WTC11 (cell line): Measurements from ENCODE around the gene GMPR2. TPM values are rescaled to one million over a fixed set of nuclear protein-coding genes. Genes with fewer than 3 reads are reported as not detected.

Source experiments
- CREB1 ChIP-seq: sonication (generic); formaldehyde crosslinking; IDR thresholded peaks from 2 replicates; pipeline ENCODE4 v1.8.0; 2023; ENCODE audit warnings: mild to moderate bottlenecking, missing genetic modification reagents
- CREM ChIP-seq: sonication (generic); formaldehyde crosslinking; IDR thresholded peaks from 2 replicates; pipeline ENCODE4 v1.8.1; 2022; ENCODE audit warnings: mild to moderate bottlenecking, missing genetic modification reagents, moderate library complexity
- ELF4 ChIP-seq: sonication (generic); formaldehyde crosslinking; IDR thresholded peaks from 2 replicates; pipeline ENCODE4 v1.8.1; 2022; ENCODE audit warnings: low read depth, mild to moderate bottlenecking, moderate library complexity, missing genetic modification reagents
- ESRRA ChIP-seq: sonication (generic); formaldehyde crosslinking; IDR thresholded peaks from 2 replicates; pipeline ENCODE4 v1.8.1; 2022; ENCODE audit warnings: mild to moderate bottlenecking, missing genetic modification reagents, borderline replicate concordance
- HMGA2 ChIP-seq: fragments of 250-450 bp; sonication (Bioruptor Pico); IDR thresholded peaks from 2 replicates; pipeline ENCODE4 v1.4.0; 2021; ENCODE audit warnings: mild to moderate bottlenecking, moderate library complexity
- JUN ChIP-seq: sonication (generic); formaldehyde crosslinking; IDR thresholded peaks from 2 replicates; pipeline ENCODE4 v1.8.0; 2023; ENCODE audit warnings: mild to moderate bottlenecking, missing genetic modification reagents
- MXD4 ChIP-seq: fragments of 250-450 bp; sonication (Bioruptor Pico); IDR thresholded peaks from 2 replicates; pipeline ENCODE4 v1.8.0; 2021; ENCODE audit warnings: mild to moderate bottlenecking, moderate library complexity, borderline replicate concordance
- NFATC4 ChIP-seq: fragments of 250-450 bp; sonication (Bioruptor Pico); IDR thresholded peaks from 2 replicates; pipeline ENCODE4 v1.9.0; 2021; ENCODE audit warnings: mild to moderate bottlenecking
- NFE2L1 ChIP-seq: sonication (generic); formaldehyde crosslinking; IDR thresholded peaks from 2 replicates; pipeline ENCODE4 v1.8.1; 2023; ENCODE audit warnings: missing genetic modification reagents
- NFYB ChIP-seq: sonication (generic); formaldehyde crosslinking; conservative IDR thresholded peaks from 2 replicates; pipeline ENCODE4 v1.8.0; 2022; ENCODE audit warnings: low read depth, missing genetic modification reagents
- NR3C1 ChIP-seq: sonication (generic); formaldehyde crosslinking; conservative IDR thresholded peaks from 2 replicates; pipeline ENCODE4 v1.8.1; 2023; ENCODE audit warnings: low read depth, mild to moderate bottlenecking, missing genetic modification reagents
- SMAD4 ChIP-seq: sonication (generic); formaldehyde crosslinking; IDR thresholded peaks from 2 replicates; pipeline ENCODE4 v1.8.0; 2022; ENCODE audit warnings: mild to moderate bottlenecking, missing genetic modification reagents
- SP1 ChIP-seq: sonication (generic); formaldehyde crosslinking; conservative IDR thresholded peaks from 2 replicates; pipeline ENCODE4 v1.8.1; 2022; ENCODE audit warnings: missing genetic modification reagents
- TP53 ChIP-seq: sonication (generic); formaldehyde crosslinking; IDR thresholded peaks from 2 replicates; pipeline ENCODE4 v1.8.1; 2023; ENCODE audit warnings: mild to moderate bottlenecking, missing genetic modification reagents
- ZNF121 ChIP-seq: sonication (generic); formaldehyde crosslinking; IDR thresholded peaks from 2 replicates; pipeline ENCODE4 v1.8.0; 2023; ENCODE audit warnings: missing genetic modification reagents
- ZNF138 ChIP-seq: sonication (generic); formaldehyde crosslinking; conservative IDR thresholded peaks from 2 replicates; pipeline ENCODE4 v1.8.1; 2022; ENCODE audit warnings: mild to moderate bottlenecking, moderate library complexity, missing genetic modification reagents
- ZNF263 ChIP-seq: sonication (generic); formaldehyde crosslinking; IDR thresholded peaks from 2 replicates; pipeline ENCODE4 v1.8.1; 2022; ENCODE audit warnings: low read depth, mild to moderate bottlenecking, moderate library complexity, missing genetic modification reagents
- ZNF317 ChIP-seq: sonication (generic); formaldehyde crosslinking; IDR thresholded peaks from 2 replicates; pipeline ENCODE4 v1.8.1; 2023; ENCODE audit warnings: low read depth, mild to moderate bottlenecking, moderate library complexity, missing genetic modification reagents, borderline replicate concordance
- ZNF416 ChIP-seq: fragments of 250-450 bp; sonication (Bioruptor Pico); IDR thresholded peaks from 2 replicates; pipeline ENCODE4 v1.9.0; 2021; ENCODE audit warnings: mild to moderate bottlenecking, inconsistent platforms
- total RNA-seq: library from RNA; stranded (reverse); gene quantifications from 3 replicates; pipeline ENCODE4 v1.2.3, GENCODE V29; 2021
- TF ChIP-seq, protein P1 (sequence below): fragments of 250-450 bp; sonication (Bioruptor Pico); IDR thresholded peaks from 2 replicates; pipeline ENCODE4 v1.9.0; 2021; ENCODE audit warnings: mild to moderate bottlenecking
- TF ChIP-seq, protein P2 (sequence below): sonication (generic); formaldehyde crosslinking; IDR thresholded peaks from 2 replicates; pipeline ENCODE4 v1.8.0; 2022; ENCODE audit warnings: mild to moderate bottlenecking, missing genetic modification reagents
- TF ChIP-seq, protein P3 (sequence below): sonication (generic); formaldehyde crosslinking; IDR thresholded peaks from 2 replicates; pipeline ENCODE4 v1.8.0; 2022; ENCODE audit warnings: mild to moderate bottlenecking, missing genetic modification reagents
- TF ChIP-seq, protein P4 (sequence below): sonication (generic); formaldehyde crosslinking; IDR thresholded peaks from 2 replicates; pipeline ENCODE4 v1.8.1; 2023; ENCODE audit warnings: mild to moderate bottlenecking, missing genetic modification reagents
- TF ChIP-seq, protein P5 (sequence below): sonication (generic); formaldehyde crosslinking; IDR thresholded peaks from 2 replicates; pipeline ENCODE4 v1.8.0; 2022; ENCODE audit warnings: mild to moderate bottlenecking, missing genetic modification reagents
- TF ChIP-seq, protein P6 (sequence below): sonication (generic); formaldehyde crosslinking; IDR thresholded peaks from 2 replicates; pipeline ENCODE4 v1.8.0; 2023; ENCODE audit warnings: missing genetic modification reagents, mild to moderate bottlenecking, borderline replicate concordance
- TF ChIP-seq, protein P7 (sequence below): sonication (generic); formaldehyde crosslinking; IDR thresholded peaks from 2 replicates; pipeline ENCODE4 v1.8.0; 2022; ENCODE audit warnings: missing genetic modification reagents

Gene GMPR2
- total RNA-seq, 1 experiment from 2014 or later: 82.3 TPM

DNA sequence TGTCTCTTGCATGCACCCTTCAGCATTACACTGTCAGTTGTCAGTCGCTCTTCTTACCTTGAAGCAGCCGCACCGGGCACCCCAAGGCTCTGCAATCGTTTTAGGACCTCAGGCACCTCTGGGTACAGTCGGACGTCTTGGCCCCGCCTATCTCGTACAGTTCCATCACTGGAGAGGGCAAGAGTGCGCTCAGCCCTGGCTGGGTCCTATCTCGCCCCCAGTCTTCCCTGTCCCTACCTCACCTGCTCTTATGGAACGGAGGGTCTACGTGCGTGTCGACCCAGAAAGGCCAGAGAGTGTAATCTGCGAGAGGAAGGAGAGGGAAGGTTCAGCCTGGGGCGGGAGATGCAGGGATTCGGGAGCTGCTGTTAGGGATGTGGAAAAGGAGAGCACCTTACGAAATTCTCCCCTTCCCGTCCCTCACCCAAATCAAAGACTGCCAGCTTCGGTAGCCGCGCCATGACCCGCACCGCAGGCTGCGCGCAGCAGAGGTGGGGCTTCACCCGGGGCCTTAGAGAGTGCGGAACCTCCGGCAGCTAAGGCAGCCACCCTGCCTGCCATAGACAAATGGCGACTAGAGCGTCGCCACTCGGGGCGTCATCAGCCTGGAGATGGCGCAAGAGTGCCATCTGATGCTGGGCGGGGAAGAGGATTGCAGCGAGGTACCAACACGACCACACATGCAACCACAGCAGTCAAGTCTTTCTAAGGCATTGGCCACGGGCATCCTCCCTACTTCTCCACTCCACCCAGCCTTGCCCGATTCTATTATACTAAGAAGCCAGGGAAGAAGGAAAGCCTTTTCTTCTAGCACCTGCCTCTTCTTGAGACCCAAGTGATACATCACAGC is 17.0 kb upstream of the GMPR2 start, which contains the start of gene MDP1 (continued):
- TF ChIP-seq, protein P1, sequence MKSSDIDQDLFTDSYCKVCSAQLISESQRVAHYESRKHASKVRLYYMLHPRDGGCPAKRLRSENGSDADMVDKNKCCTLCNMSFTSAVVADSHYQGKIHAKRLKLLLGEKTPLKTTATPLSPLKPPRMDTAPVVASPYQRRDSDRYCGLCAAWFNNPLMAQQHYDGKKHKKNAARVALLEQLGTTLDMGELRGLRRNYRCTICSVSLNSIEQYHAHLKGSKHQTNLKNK (CRISPR knock-in tag): 0 out of 2 replicates have a peak, but pooled peaks have one; percentile 40
- TF ChIP-seq, protein P2, sequence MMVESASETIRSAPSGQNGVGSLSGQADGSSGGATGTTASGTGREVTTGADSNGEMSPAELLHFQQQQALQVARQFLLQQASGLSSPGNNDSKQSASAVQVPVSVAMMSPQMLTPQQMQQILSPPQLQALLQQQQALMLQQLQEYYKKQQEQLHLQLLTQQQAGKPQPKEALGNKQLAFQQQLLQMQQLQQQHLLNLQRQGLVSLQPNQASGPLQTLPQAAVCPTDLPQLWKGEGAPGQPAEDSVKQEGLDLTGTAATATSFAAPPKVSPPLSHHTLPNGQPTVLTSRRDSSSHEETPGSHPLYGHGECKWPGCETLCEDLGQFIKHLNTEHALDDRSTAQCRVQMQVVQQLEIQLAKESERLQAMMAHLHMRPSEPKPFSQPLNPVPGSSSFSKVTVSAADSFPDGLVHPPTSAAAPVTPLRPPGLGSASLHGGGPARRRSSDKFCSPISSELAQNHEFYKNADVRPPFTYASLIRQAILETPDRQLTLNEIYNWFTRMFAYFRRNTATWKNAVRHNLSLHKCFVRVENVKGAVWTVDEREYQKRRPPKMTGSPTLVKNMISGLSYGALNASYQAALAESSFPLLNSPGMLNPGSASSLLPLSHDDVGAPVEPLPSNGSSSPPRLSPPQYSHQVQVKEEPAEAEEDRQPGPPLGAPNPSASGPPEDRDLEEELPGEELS: no peak
- TF ChIP-seq SMAD4 (CRISPR knock-in tag) (no peak), ZNF121 (CRISPR knock-in tag) (no peak), ZNF317 (CRISPR knock-in tag) (peak; percentile 79), TP53 (CRISPR knock-in tag) (no peak), NFE2L1 (CRISPR knock-in tag) (no peak; the same call in 1 of the 2 replicates), ZNF138 (CRISPR knock-in tag) (no peak), NFATC4 (CRISPR knock-in tag) (no peak), JUN (no peak), ELF4 (CRISPR knock-in tag) (no peak), ZNF263 (CRISPR knock-in tag) (no peak), CREM (CRISPR knock-in tag) (no peak; the same call in none of the 2 replicates), NR3C1 (CRISPR knock-in tag) (no peak), NFYB (CRISPR knock-in tag) (no peak; the same call in 1 of the 2 replicates), ZNF416 (CRISPR knock-in tag) (peak; percentile 55; the same call in 1 of the 2 replicates), CREB1 (CRISPR knock-in tag) (peak; percentile 67; the same call in 1 of the 2 replicates), ESRRA (CRISPR knock-in tag) (peak; percentile 62; the same call in 1 of the 2 replicates), HMGA2 (CRISPR knock-in tag) (no peak; the same call in 1 of the 2 replicates), MXD4 (CRISPR knock-in tag) (no peak), SP1 (CRISPR knock-in tag) (peak; percentile 74; the same call in 1 of the 2 replicates)
- TF ChIP-seq, protein P3, sequence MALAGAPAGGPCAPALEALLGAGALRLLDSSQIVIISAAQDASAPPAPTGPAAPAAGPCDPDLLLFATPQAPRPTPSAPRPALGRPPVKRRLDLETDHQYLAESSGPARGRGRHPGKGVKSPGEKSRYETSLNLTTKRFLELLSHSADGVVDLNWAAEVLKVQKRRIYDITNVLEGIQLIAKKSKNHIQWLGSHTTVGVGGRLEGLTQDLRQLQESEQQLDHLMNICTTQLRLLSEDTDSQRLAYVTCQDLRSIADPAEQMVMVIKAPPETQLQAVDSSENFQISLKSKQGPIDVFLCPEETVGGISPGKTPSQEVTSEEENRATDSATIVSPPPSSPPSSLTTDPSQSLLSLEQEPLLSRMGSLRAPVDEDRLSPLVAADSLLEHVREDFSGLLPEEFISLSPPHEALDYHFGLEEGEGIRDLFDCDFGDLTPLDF: no peak
- TF ChIP-seq, protein P4, sequence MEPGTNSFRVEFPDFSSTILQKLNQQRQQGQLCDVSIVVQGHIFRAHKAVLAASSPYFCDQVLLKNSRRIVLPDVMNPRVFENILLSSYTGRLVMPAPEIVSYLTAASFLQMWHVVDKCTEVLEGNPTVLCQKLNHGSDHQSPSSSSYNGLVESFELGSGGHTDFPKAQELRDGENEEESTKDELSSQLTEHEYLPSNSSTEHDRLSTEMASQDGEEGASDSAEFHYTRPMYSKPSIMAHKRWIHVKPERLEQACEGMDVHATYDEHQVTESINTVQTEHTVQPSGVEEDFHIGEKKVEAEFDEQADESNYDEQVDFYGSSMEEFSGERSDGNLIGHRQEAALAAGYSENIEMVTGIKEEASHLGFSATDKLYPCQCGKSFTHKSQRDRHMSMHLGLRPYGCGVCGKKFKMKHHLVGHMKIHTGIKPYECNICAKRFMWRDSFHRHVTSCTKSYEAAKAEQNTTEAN (CRISPR knock-in tag): no peak
- TF ChIP-seq, protein P5, sequence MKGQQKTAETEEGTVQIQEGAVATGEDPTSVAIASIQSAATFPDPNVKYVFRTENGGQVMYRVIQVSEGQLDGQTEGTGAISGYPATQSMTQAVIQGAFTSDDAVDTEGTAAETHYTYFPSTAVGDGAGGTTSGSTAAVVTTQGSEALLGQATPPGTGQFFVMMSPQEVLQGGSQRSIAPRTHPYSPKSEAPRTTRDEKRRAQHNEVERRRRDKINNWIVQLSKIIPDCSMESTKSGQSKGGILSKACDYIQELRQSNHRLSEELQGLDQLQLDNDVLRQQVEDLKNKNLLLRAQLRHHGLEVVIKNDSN (CRISPR knock-in tag): no peak
- TF ChIP-seq, protein P6, sequence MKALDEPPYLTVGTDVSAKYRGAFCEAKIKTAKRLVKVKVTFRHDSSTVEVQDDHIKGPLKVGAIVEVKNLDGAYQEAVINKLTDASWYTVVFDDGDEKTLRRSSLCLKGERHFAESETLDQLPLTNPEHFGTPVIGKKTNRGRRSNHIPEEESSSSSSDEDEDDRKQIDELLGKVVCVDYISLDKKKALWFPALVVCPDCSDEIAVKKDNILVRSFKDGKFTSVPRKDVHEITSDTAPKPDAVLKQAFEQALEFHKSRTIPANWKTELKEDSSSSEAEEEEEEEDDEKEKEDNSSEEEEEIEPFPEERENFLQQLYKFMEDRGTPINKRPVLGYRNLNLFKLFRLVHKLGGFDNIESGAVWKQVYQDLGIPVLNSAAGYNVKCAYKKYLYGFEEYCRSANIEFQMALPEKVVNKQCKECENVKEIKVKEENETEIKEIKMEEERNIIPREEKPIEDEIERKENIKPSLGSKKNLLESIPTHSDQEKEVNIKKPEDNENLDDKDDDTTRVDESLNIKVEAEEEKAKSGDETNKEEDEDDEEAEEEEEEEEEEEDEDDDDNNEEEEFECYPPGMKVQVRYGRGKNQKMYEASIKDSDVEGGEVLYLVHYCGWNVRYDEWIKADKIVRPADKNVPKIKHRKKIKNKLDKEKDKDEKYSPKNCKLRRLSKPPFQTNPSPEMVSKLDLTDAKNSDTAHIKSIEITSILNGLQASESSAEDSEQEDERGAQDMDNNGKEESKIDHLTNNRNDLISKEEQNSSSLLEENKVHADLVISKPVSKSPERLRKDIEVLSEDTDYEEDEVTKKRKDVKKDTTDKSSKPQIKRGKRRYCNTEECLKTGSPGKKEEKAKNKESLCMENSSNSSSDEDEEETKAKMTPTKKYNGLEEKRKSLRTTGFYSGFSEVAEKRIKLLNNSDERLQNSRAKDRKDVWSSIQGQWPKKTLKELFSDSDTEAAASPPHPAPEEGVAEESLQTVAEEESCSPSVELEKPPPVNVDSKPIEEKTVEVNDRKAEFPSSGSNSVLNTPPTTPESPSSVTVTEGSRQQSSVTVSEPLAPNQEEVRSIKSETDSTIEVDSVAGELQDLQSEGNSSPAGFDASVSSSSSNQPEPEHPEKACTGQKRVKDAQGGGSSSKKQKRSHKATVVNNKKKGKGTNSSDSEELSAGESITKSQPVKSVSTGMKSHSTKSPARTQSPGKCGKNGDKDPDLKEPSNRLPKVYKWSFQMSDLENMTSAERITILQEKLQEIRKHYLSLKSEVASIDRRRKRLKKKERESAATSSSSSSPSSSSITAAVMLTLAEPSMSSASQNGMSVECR: peak; percentile 78
- TF ChIP-seq, protein P7, sequence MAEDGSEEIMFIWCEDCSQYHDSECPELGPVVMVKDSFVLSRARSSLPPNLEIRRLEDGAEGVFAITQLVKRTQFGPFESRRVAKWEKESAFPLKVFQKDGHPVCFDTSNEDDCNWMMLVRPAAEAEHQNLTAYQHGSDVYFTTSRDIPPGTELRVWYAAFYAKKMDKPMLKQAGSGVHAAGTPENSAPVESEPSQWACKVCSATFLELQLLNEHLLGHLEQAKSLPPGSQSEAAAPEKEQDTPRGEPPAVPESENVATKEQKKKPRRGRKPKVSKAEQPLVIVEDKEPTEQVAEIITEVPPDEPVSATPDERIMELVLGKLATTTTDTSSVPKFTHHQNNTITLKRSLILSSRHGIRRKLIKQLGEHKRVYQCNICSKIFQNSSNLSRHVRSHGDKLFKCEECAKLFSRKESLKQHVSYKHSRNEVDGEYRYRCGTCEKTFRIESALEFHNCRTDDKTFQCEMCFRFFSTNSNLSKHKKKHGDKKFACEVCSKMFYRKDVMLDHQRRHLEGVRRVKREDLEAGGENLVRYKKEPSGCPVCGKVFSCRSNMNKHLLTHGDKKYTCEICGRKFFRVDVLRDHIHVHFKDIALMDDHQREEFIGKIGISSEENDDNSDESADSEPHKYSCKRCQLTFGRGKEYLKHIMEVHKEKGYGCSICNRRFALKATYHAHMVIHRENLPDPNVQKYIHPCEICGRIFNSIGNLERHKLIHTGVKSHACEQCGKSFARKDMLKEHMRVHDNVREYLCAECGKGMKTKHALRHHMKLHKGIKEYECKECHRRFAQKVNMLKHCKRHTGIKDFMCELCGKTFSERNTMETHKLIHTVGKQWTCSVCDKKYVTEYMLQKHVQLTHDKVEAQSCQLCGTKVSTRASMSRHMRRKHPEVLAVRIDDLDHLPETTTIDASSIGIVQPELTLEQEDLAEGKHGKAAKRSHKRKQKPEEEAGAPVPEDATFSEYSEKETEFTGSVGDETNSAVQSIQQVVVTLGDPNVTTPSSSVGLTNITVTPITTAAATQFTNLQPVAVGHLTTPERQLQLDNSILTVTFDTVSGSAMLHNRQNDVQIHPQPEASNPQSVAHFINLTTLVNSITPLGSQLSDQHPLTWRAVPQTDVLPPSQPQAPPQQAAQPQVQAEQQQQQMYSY (CRISPR knock-in tag): no peak
